NCI-H1930 (cell line): Measurements from ENCODE around the gene AQP9.
"Not testable (repeated sequence)": the region's sequence is repeated elsewhere in the genome, so short reads cannot be mapped to it uniquely, and the experiment has no call there.

ENCODE experiments used
- DNase-seq, 2 experiments: peaks; one replicate each; lab custom pipeline; 2025; lab: John Stamatoyannopoulos, UW

AQP9 gene

GRCh38 chr15:58138106-58138505 is at the start of gene AQP9:
Gene AQP9 (plus strand): TSS chr15:58138381. CDS start chr15:58138566, 185 bp downstream.
- DNase-seq = no peak

GRCh38 chr15:58095415-58095814 is 42.8 kb upstream of the AQP9 start:
- DNase-seq = no peak

- no peak for DNase-seq
Observed at GRCh38 chr15:58096529-58097084, 41.6 kb upstream of the AQP9 start.

- DNase-seq = no peak
Observed at GRCh38 chr15:58103482-58103881, 34.7 kb upstream of the AQP9 start.

- no peak for DNase-seq
Observed at GRCh38 chr15:58108117-58108516, 30.1 kb upstream of the AQP9 start.

- no peak for DNase-seq
Observed at GRCh38 chr15:58109419-58109818, 28.8 kb upstream of the AQP9 start.

- DNase-seq = no peak
Observed at GRCh38 chr15:58110999-58111717, 27.0 kb upstream of the AQP9 start.

- no peak for DNase-seq
Observed at GRCh38 chr15:58111718-58112104, 26.5 kb upstream of the AQP9 start.

- not testable (repeated sequence) for DNase-seq
Observed at GRCh38 chr15:58113358-58113757, 24.8 kb upstream of the AQP9 start.

GRCh38 chr15:58114388-58114787 is 23.8 kb upstream of the AQP9 start:
- no peak for DNase-seq

GRCh38 chr15:58114812-58115211 is 23.4 kb upstream of the AQP9 start:
- DNase-seq = no peak

- DNase-seq = no peak
Observed at GRCh38 chr15:58115692-58116091, 22.5 kb upstream of the AQP9 start.

- no peak for DNase-seq
Observed at GRCh38 chr15:58117619-58118018, 20.6 kb upstream of the AQP9 start.

- no peak for DNase-seq
Observed at GRCh38 chr15:58118272-58118671, 19.9 kb upstream of the AQP9 start.

GRCh38 chr15:58119016-58119415 is 19.2 kb upstream of the AQP9 start:
- no peak for DNase-seq

GRCh38 chr15:58124585-58124984 is 13.6 kb upstream of the AQP9 start:
- DNase-seq = no peak

- no peak for DNase-seq
Observed at GRCh38 chr15:58125333-58125732, 12.8 kb upstream of the AQP9 start.

- DNase-seq = no peak
Observed at GRCh38 chr15:58134886-58135285, 3.3 kb upstream of the AQP9 start.

- DNase-seq = no peak
Observed at GRCh38 chr15:58135511-58136174, 2.5 kb upstream of the AQP9 start.

GRCh38 chr15:58136731-58137130 is 1.4 kb upstream of the AQP9 start:
- no peak for DNase-seq

GRCh38 chr15:58137686-58138085 is 495 bp upstream of the AQP9 start:
- no peak for DNase-seq

- DNase-seq = no peak
Observed at GRCh38 chr15:58139276-58139988, 1.3 kb downstream of the AQP9 start.
